ENCODE measurements around the gene CDK17.
"Not testable (repeated sequence)": the region's sequence is repeated elsewhere in the genome, so short reads cannot be mapped to it uniquely, and the experiment has no call there.

The CDK17 gene

GRCh38 chr12:96416033-96416799, 16.0 kb upstream of the CDK17 start:
- Histone ChIP-seq H3K9me3 (ENCODE audit: insufficient read depth, low read length) (no peaks in the 10 kb centered on the region), H3K36me3 (ENCODE audit: insufficient read depth, insufficient read length, low read length) (no peaks in the 10 kb centered on the region), H3K9ac (ENCODE audit: insufficient read length, low read depth) (no peak overlapping the region), H3K27me3 (ENCODE audit: insufficient read depth, insufficient read length) (no peaks in the 10 kb centered on the region), H3K4me1 (ENCODE audit: insufficient read depth, insufficient read length) (no peaks in the 10 kb centered on the region), H3K4me3 (ENCODE audit: insufficient read length, low read depth) (no peak overlapping the region)
- no peak for DNase-seq (ENCODE audit: low read depth, low spot score)
- TF ChIP-seq SUZ12 (IDR thresholded peaks at IDR 0.05; ENCODE audit: extremely low read depth, insufficient read depth, insufficient read length) (no peak), YY1 (IDR thresholded peaks at IDR 0.05; ENCODE audit: insufficient read depth, insufficient read length) (no peak)

GRCh38 chr12:96414637-96415036, 14.4 kb upstream of the CDK17 start:
- Histone ChIP-seq H3K36me3 (ENCODE audit: insufficient read depth, insufficient read length, low read length) (no peaks in the 10 kb centered on the region), H3K27me3 (ENCODE audit: insufficient read depth, insufficient read length) (no peaks in the 10 kb centered on the region), H3K4me3 (ENCODE audit: insufficient read length, low read depth) (no peak overlapping the region), H3K9ac (ENCODE audit: insufficient read length, low read depth) (no peak overlapping the region), H3K9me3 (ENCODE audit: insufficient read depth, low read length) (no peaks in the 10 kb centered on the region), H3K4me1 (ENCODE audit: insufficient read depth, insufficient read length) (no peaks in the 10 kb centered on the region)
- TF ChIP-seq SUZ12 (IDR thresholded peaks at IDR 0.05; ENCODE audit: extremely low read depth, insufficient read depth, insufficient read length), result no peak
- TF ChIP-seq ZNF274 (IDR thresholded peaks at IDR 0.05; ENCODE audit: low read depth, low read length), result no peak
- no peak for TF ChIP-seq YY1 (IDR thresholded peaks at IDR 0.05; ENCODE audit: insufficient read depth, insufficient read length)
- no peak for DNase-seq (ENCODE audit: low read depth, low spot score)

- no peak for DNase-seq (ENCODE audit: low read depth, low spot score)
- Histone ChIP-seq H3K27me3 (ENCODE audit: insufficient read depth, insufficient read length) (no peaks in the 10 kb centered on the region), H3K9me3 (ENCODE audit: insufficient read depth, low read length) (no peaks in the 10 kb centered on the region), H3K36me3 (ENCODE audit: insufficient read depth, insufficient read length, low read length) (no peaks in the 10 kb centered on the region), H3K4me1 (ENCODE audit: insufficient read depth, insufficient read length) (no peaks in the 10 kb centered on the region), H3K9ac (ENCODE audit: insufficient read length, low read depth) (no peak overlapping the region), H3K4me3 (ENCODE audit: insufficient read length, low read depth) (no peak overlapping the region)
- TF ChIP-seq SUZ12 (IDR thresholded peaks at IDR 0.05; ENCODE audit: extremely low read depth, insufficient read depth, insufficient read length) (no peak), YY1 (IDR thresholded peaks at IDR 0.05; ENCODE audit: insufficient read depth, insufficient read length) (no peak), ZNF274 (IDR thresholded peaks at IDR 0.05; ENCODE audit: low read depth, low read length) (no peak)
These were observed 12.2 kb upstream of the CDK17 start for GRCh38 chr12:96412431-96412830.

- H3K9me3 ChIP-seq (ENCODE audit: insufficient read depth, low read length), result no peaks in the 10 kb centered on the region
- TF ChIP-seq YY1 (IDR thresholded peaks at IDR 0.05; ENCODE audit: insufficient read depth, insufficient read length), result no peak
- no peak for TF ChIP-seq ZNF274 (IDR thresholded peaks at IDR 0.05; ENCODE audit: low read depth, low read length)
- TF ChIP-seq SUZ12 (IDR thresholded peaks at IDR 0.05; ENCODE audit: extremely low read depth, insufficient read depth, insufficient read length), result no peak
- no peak overlapping the region for H3K9ac ChIP-seq (ENCODE audit: insufficient read length, low read depth)
- no peaks in the 10 kb centered on the region for H3K4me1 ChIP-seq (ENCODE audit: insufficient read depth, insufficient read length)
- no peak overlapping the region for H3K4me3 ChIP-seq (ENCODE audit: insufficient read length, low read depth)
- DNase-seq (ENCODE audit: low read depth, low spot score), result no peak
- H3K36me3 ChIP-seq (ENCODE audit: insufficient read depth, insufficient read length, low read length), result no peaks in the 10 kb centered on the region
- no peaks in the 10 kb centered on the region for H3K27me3 ChIP-seq (ENCODE audit: insufficient read depth, insufficient read length)
These were observed 9.5 kb upstream of the CDK17 start for GRCh38 chr12:96409731-96410130.

- Histone ChIP-seq H3K4me3 (ENCODE audit: insufficient read length, low read depth) (no peak overlapping the region), H3K36me3 (ENCODE audit: insufficient read depth, insufficient read length, low read length) (no peaks in the 10 kb centered on the region), H3K9ac (ENCODE audit: insufficient read length, low read depth) (no peak overlapping the region), H3K9me3 (ENCODE audit: insufficient read depth, low read length) (no peaks in the 10 kb centered on the region), H3K4me1 (ENCODE audit: insufficient read depth, insufficient read length) (no peaks in the 10 kb centered on the region), H3K27me3 (ENCODE audit: insufficient read depth, insufficient read length) (no peaks in the 10 kb centered on the region)
- TF ChIP-seq SUZ12 (IDR thresholded peaks at IDR 0.05; ENCODE audit: extremely low read depth, insufficient read depth, insufficient read length) (no peak), ZNF274 (IDR thresholded peaks at IDR 0.05; ENCODE audit: low read depth, low read length) (no peak), YY1 (IDR thresholded peaks at IDR 0.05; ENCODE audit: insufficient read depth, insufficient read length) (no peak)
- DNase-seq (ENCODE audit: low read depth, low spot score), result no peak
These were observed 8.8 kb upstream of the CDK17 start for GRCh38 chr12:96408993-96409392.

GRCh38 chr12:96407429-96408097, 7.3 kb upstream of the CDK17 start:
- not testable (repeated sequence) for DNase-seq (ENCODE audit: low read depth, low spot score); H3K4me1 ChIP-seq (ENCODE audit: insufficient read depth, insufficient read length); H3K9me3 ChIP-seq (ENCODE audit: insufficient read depth, low read length); H3K9ac ChIP-seq (ENCODE audit: insufficient read length, low read depth); H3K4me3 ChIP-seq (ENCODE audit: insufficient read length, low read depth); H3K27me3 ChIP-seq (ENCODE audit: insufficient read depth, insufficient read length); H3K36me3 ChIP-seq (ENCODE audit: insufficient read depth, insufficient read length, low read length)

- no peak overlapping the region for H3K9ac ChIP-seq (ENCODE audit: insufficient read length, low read depth)
- H3K27me3 ChIP-seq (ENCODE audit: insufficient read depth, insufficient read length), result no peaks in the 10 kb centered on the region
- no peaks in the 10 kb centered on the region for H3K9me3 ChIP-seq (ENCODE audit: insufficient read depth, low read length)
- no peaks in the 10 kb centered on the region for H3K4me1 ChIP-seq (ENCODE audit: insufficient read depth, insufficient read length)
- no peaks in the 10 kb centered on the region for H3K36me3 ChIP-seq (ENCODE audit: insufficient read depth, insufficient read length, low read length)
- TF ChIP-seq YY1 (IDR thresholded peaks at IDR 0.05; ENCODE audit: insufficient read depth, insufficient read length) (no peak), SUZ12 (IDR thresholded peaks at IDR 0.05; ENCODE audit: extremely low read depth, insufficient read depth, insufficient read length) (no peak), ZNF274 (IDR thresholded peaks at IDR 0.05; ENCODE audit: low read depth, low read length) (no peak)
- no peak for DNase-seq (ENCODE audit: low read depth, low spot score)
- no peak overlapping the region for H3K4me3 ChIP-seq (ENCODE audit: insufficient read length, low read depth)
These were observed 4.5 kb upstream of the CDK17 start for GRCh38 chr12:96404696-96405095.

Data from NT2/D1 (cell line).